ENCODE data around the gene SDF2. TPM values are rescaled to one million over a fixed set of nuclear protein-coding genes. Genes with fewer than 3 reads are reported as not detected.

Gene SDF2
- total and polyA plus RNA-seq, 9 of the 15 experiments (the other 6 are each of a cell fraction or from before 2014, with no cell fraction given) = 41.2 to 132 (median 65.6) TPM

DNA sequence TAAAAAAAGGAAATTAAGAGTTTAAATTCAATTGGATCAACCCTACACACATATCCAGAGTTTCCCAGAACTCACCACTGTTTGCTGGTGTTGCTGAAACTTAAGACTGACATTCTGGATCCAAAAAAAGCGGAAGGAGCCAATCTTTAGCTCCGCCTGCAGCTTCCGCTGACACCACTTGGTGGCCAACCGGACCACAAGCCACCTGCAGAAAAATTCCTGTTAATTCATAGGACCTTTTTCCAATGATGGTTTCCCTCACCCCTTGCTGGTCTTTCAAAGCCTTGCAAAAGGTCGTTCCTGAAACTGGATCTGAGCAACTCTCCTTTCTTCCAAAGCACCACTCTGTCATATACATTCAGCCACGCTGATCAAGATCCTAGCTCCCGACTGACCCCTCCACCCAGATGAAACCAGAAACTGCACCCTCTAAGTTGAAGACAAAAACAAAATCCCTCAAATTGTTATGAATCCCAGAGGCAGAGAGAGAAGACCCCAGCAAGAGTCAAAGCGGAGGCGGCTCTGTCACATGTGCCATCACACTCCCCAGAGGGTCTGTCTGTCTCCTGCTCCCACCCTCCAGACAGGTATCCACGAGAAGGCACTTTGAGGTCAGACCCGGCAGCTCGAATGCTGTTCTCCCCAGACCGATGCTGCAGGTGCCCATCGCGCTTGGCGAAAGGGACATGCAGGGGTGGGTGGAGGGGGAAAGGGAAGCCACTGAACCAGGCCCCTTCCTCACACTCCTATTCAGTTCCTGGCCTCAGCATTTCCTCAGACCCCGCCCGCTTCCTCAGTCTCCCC is 17.5 kb downstream of the SDF2 start (continued):
- TF ChIP-seq NR2F6 (CRISPR knock-in tag; IDR thresholded peaks at IDR 0.05) (no peak), CXXC5 (CRISPR knock-in tag; IDR thresholded peaks at IDR 0.05) (no peak), RFX5 (IDR thresholded peaks at IDR 0.05; ENCODE audit: low read depth, low read length) (no peak), FUS (optimal IDR thresholded peaks at IDR 0.05; ENCODE audit: low read depth, low read length) (no peak), KLF16 (IDR thresholded peaks at IDR 0.05) (0 out of 2 replicates have a peak, but pooled peaks have one; percentile 2), BCOR (IDR thresholded peaks at IDR 0.05) (no peak), GABPB1 (CRISPR knock-in tag; IDR thresholded peaks at IDR 0.05) (no peak), TEAD4 (IDR thresholded peaks at IDR 0.05; ENCODE audit: low read length) (peak; percentile 53), TEAD4 (CRISPR knock-in tag; IDR thresholded peaks at IDR 0.05; ENCODE audit: borderline replicate concordance) (no peak), SMAD1 (IDR thresholded peaks at IDR 0.05; ENCODE audit: low read depth, low read length, partially characterized antibody) (peak; percentile 57), ZNF175 (CRISPR knock-in tag; IDR thresholded peaks at IDR 0.05; ENCODE audit: low read depth) (no peak), TAF1 (IDR thresholded peaks at IDR 0.05; ENCODE audit: control insufficient read depth, extremely low read depth, insufficient read depth, low read length, severe bottlenecking) (peak; percentile 11), ELF1 (tag; IDR thresholded peaks at IDR 0.05) (peak; percentile 70), RCOR1 (IDR thresholded peaks at IDR 0.05; ENCODE audit: borderline replicate concordance in 1 of 2, low read depth in 2 of 2, low read length in 2 of 2) (peak in 1 of 2 experiments; percentile 51; a peak in 2 of 4 replicates), TBP (optimal IDR thresholded peaks at IDR 0.05; ENCODE audit: low read depth, low read length) (no peak), ILF3 (IDR thresholded peaks at IDR 0.05; ENCODE audit: borderline replicate concordance) (0 out of 2 replicates have a peak, but pooled peaks have one; percentile 10)
- TF ChIP-seq, protein P1, sequence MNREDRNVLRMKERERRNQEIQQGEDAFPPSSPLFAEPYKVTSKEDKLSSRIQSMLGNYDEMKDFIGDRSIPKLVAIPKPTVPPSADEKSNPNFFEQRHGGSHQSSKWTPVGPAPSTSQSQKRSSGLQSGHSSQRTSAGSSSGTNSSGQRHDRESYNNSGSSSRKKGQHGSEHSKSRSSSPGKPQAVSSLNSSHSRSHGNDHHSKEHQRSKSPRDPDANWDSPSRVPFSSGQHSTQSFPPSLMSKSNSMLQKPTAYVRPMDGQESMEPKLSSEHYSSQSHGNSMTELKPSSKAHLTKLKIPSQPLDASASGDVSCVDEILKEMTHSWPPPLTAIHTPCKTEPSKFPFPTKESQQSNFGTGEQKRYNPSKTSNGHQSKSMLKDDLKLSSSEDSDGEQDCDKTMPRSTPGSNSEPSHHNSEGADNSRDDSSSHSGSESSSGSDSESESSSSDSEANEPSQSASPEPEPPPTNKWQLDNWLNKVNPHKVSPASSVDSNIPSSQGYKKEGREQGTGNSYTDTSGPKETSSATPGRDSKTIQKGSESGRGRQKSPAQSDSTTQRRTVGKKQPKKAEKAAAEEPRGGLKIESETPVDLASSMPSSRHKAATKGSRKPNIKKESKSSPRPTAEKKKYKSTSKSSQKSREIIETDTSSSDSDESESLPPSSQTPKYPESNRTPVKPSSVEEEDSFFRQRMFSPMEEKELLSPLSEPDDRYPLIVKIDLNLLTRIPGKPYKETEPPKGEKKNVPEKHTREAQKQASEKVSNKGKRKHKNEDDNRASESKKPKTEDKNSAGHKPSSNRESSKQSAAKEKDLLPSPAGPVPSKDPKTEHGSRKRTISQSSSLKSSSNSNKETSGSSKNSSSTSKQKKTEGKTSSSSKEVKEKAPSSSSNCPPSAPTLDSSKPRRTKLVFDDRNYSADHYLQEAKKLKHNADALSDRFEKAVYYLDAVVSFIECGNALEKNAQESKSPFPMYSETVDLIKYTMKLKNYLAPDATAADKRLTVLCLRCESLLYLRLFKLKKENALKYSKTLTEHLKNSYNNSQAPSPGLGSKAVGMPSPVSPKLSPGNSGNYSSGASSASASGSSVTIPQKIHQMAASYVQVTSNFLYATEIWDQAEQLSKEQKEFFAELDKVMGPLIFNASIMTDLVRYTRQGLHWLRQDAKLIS (CRISPR knock-in tag; IDR thresholded peaks at IDR 0.05) = no peak
- TF ChIP-seq, protein P2, sequence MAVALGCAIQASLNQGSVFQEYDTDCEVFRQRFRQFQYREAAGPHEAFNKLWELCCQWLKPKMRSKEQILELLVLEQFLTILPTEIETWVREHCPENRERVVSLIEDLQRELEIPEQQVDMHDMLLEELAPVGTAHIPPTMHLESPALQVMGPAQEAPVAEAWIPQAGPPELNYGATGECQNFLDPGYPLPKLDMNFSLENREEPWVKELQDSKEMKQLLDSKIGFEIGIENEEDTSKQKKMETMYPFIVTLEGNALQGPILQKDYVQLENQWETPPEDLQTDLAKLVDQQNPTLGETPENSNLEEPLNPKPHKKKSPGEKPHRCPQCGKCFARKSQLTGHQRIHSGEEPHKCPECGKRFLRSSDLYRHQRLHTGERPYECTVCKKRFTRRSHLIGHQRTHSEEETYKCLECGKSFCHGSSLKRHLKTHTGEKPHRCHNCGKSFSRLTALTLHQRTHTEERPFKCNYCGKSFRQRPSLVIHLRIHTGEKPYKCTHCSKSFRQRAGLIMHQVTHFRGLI (CRISPR knock-in tag; IDR thresholded peaks at IDR 0.05) = no peak
- TF ChIP-seq, protein P3, sequence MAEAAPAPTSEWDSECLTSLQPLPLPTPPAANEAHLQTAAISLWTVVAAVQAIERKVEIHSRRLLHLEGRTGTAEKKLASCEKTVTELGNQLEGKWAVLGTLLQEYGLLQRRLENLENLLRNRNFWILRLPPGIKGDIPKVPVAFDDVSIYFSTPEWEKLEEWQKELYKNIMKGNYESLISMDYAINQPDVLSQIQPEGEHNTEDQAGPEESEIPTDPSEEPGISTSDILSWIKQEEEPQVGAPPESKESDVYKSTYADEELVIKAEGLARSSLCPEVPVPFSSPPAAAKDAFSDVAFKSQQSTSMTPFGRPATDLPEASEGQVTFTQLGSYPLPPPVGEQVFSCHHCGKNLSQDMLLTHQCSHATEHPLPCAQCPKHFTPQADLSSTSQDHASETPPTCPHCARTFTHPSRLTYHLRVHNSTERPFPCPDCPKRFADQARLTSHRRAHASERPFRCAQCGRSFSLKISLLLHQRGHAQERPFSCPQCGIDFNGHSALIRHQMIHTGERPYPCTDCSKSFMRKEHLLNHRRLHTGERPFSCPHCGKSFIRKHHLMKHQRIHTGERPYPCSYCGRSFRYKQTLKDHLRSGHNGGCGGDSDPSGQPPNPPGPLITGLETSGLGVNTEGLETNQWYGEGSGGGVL (CRISPR knock-in tag; IDR thresholded peaks at IDR 0.05) = no peak
